Peyer's patch (tissue), 4 donors: ENCODE results near the gene TCF7. TPM values are rescaled to one million over a fixed set of nuclear protein-coding genes. Genes with fewer than 3 reads are reported as not detected.

Experiments used
- DNase-seq, 3 donors: peaks; one replicate each; pipeline ENCODE4 v3.0.0-alpha.2; 2017 to 2019
- H3K27ac ChIP-seq, 4 donors: fragments of 200-600 bp; sonication (generic); one replicate each; pipeline ENCODE4 v1.5.1; 2016 to 2019
- H3K27me3 ChIP-seq, 2 donors: fragments of 200-600 bp; sonication (generic); one replicate each; pipeline ENCODE4 v1.5.1; 2019
- H3K36me3 ChIP-seq, 3 donors: fragments of 200-600 bp; sonication (generic); one replicate each; pipeline ENCODE4 v1.5.1; 2016 to 2019
- H3K4me1 ChIP-seq, 4 donors: fragments of 200-600 bp; sonication (generic); one replicate each; pipeline ENCODE4 v1.5.1; 2016 to 2019
- H3K4me3 ChIP-seq, 4 donors: fragments of 200-600 bp; sonication (generic); 1 replicate in 3 of 4; 2 replicates in 1 of 4; pipeline ENCODE4 v1.5.1; 2016 to 2019; ENCODE audit warnings: mild to moderate bottlenecking in 1 of 4
- H3K9me3 ChIP-seq, 4 donors: fragments of 200-600 bp; sonication (generic); one replicate each; pipeline ENCODE4 v1.5.1; 2016 to 2019; ENCODE audit warnings: mild to moderate bottlenecking in 1 of 4
- POLR2A ChIP-seq, 2 donors: fragments of 450-650 bp; IDR thresholded peaks; one replicate each; pipeline ENCODE4 v1.5.1; 2017; ENCODE audit warnings: antibody characterized with exemption in 2 of 2, mild to moderate bottlenecking in 2 of 2, moderate library complexity in 2 of 2
- total RNA-seq, 4 donors: library from RNA; depleted of rRNA; stranded (reverse); fragments of >200 nt; gene quantifications; one replicate each; pipeline ENCODE4 v1.1.0, GENCODE V29; 2016
- TF ChIP-seq, protein P1 (sequence below), 6 experiments: fragments of 450-650 bp in 4 of 6; fragments of 200-600 bp in 2 of 6; sonication (generic) in 1 of 6; IDR thresholded peaks; one replicate each; pipeline ENCODE4 v1.5.1; 2017 to 2019; ENCODE audit warnings: antibody characterized with exemption in 6 of 6, mild to moderate bottlenecking in 3 of 6, moderate library complexity in 1 of 6

The TCF7 gene
- total RNA-seq, 4 donors from 2014 or later = 11.8 to 32.2 (median 22.0) TPM

DNA sequence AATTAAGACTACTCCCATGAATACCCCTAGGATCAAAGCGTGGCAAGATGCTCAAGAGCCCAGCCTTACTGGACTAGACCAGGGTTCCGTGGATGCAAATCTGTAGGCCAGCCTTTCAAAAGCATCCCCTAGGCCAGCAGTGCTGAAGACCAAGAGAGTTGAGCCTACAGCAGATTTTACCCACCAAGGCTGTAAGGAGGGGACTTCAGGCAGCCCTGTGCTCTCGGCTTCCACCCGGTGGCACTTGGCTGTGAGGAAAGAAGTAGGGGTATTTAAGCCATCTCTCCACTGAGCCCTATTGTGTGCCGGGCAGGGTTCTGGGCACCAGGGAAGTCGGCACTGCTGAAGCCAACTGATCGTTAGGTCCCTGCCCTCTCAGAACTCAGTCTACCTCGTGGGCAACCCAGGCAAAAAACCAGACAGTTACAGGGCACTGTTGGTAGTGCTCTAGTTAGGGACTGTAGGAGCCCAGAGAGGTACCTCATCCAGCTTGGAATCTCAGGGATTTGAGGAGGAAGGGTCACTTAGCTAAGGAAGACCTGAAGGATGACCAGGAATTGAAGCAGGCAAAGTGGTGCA, 25.5 kb downstream of the TCF7 start:
- peaks cover 0 to 25% (median 6%) of the 10 kb centered on the region in 4 donors for H3K4me1 ChIP-seq
- peak overlapping the region in 1 of 4 donors; percentile 35 for H3K27ac ChIP-seq
- H3K36me3 ChIP-seq = peaks cover 0 to 68% (median 0%) of the 10 kb centered on the region in 3 donors
- H3K4me3 ChIP-seq = no peak overlapping the region
- TF ChIP-seq, protein P1, sequence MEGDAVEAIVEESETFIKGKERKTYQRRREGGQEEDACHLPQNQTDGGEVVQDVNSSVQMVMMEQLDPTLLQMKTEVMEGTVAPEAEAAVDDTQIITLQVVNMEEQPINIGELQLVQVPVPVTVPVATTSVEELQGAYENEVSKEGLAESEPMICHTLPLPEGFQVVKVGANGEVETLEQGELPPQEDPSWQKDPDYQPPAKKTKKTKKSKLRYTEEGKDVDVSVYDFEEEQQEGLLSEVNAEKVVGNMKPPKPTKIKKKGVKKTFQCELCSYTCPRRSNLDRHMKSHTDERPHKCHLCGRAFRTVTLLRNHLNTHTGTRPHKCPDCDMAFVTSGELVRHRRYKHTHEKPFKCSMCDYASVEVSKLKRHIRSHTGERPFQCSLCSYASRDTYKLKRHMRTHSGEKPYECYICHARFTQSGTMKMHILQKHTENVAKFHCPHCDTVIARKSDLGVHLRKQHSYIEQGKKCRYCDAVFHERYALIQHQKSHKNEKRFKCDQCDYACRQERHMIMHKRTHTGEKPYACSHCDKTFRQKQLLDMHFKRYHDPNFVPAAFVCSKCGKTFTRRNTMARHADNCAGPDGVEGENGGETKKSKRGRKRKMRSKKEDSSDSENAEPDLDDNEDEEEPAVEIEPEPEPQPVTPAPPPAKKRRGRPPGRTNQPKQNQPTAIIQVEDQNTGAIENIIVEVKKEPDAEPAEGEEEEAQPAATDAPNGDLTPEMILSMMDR (IDR thresholded peaks at IDR 0.05) = no peak
- TF ChIP-seq POLR2A (IDR thresholded peaks at IDR 0.05) = no peak
- H3K27me3 ChIP-seq = no peaks in the 10 kb centered on the region
- H3K9me3 ChIP-seq = no peaks in the 10 kb centered on the region
- DNase-seq = no peak

DNA sequence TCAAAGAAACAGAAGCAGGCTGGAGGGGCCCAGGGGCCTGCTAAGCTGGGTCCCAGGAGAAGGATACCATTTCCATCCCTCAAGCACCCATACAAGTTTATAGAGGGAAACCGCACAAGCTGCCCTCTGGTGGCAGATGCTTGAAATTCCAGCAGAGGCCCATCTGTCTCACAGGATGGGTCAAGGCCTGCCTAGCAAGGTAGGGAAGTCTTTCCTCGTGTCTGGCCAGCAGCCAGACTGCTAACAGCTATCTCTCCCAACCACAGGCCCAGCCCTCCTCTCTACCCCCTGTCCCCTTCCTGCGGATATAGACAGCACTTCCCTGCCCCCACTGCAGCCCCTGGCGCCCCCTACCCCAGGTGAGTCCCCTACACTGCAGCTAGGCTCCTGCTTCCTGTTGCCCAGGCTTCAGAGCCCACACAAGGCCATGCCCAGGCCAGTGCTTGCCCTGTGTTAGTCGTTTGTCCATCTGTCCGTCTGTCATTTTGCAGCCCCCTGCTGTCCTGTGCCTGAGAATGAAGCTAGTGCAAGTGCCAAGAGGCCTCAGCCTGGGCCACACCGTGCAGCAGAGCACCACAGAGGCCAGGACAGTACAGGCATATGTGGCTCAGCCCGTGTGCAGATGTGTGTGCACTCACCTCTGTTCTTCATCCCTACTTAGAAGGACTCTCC, 26.2 kb downstream of the TCF7 start:
- peak in 1 of 2 donors; percentile 6 for TF ChIP-seq POLR2A (IDR thresholded peaks at IDR 0.05)
- TF ChIP-seq, protein P1 (IDR thresholded peaks at IDR 0.05) = peak; percentile 60 to 87 (median 74)
- Histone ChIP-seq H3K9me3 (no peaks in the 10 kb centered on the region), H3K27ac (peak overlapping the region in 1 of 4 donors; percentile 35), H3K4me1 (peaks cover 0 to 25% (median 6%) of the 10 kb centered on the region in 4 donors), H3K36me3 (peaks cover 0 to 68% (median 0%) of the 10 kb centered on the region in 3 donors), H3K27me3 (no peaks in the 10 kb centered on the region), H3K4me3 (no peak overlapping the region)
- peak; percentile 70 to 91 (median 75) for DNase-seq

DNA sequence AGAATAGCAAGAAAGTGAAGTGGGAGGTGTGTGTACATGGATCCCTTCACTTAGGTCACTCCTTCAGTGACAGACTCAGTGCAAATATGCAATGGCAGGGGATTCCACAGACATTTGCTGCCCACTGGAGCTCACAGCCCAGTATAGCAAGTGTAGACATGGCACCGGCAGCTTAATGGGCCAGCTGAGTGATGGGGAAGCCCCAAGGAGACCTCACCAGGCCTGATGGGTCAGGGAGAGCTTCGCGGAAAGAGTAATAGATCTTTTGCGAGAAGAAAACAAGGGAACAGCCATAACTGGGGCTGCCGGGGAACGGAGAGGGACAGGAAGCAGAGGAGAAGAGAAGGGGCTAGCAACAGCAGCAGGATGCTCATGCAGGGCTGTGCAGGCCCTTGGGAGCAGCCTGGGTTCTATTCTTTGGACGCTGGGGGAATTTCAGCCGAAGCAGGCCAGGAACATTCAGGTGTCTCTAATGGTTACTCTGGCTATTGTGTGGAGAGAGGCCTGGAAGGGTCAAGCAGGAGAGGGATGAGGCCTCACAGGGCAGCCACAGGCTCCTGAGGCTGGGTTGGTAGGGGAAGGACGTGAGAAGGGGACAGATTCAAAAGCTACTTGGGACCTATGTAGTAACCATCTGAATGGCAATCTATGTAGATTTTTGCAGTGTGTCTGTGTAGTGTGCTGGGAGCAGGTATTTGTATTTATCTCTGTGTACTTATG, 27.0 kb downstream of the TCF7 start:
- H3K4me1 ChIP-seq = peaks cover 0 to 23% (median 5%) of the 10 kb centered on the region in 4 donors
- H3K4me3 ChIP-seq = no peak overlapping the region
- TF ChIP-seq, protein P1 (IDR thresholded peaks at IDR 0.05) = no peak
- no peak for TF ChIP-seq POLR2A (IDR thresholded peaks at IDR 0.05)
- H3K27ac ChIP-seq = no peak overlapping the region
- peak in 1 of 3 donors; percentile 15 for DNase-seq
- peaks cover 0 to 67% (median 0%) of the 10 kb centered on the region in 3 donors for H3K36me3 ChIP-seq
- H3K9me3 ChIP-seq = no peaks in the 10 kb centered on the region
- no peaks in the 10 kb centered on the region for H3K27me3 ChIP-seq

DNA sequence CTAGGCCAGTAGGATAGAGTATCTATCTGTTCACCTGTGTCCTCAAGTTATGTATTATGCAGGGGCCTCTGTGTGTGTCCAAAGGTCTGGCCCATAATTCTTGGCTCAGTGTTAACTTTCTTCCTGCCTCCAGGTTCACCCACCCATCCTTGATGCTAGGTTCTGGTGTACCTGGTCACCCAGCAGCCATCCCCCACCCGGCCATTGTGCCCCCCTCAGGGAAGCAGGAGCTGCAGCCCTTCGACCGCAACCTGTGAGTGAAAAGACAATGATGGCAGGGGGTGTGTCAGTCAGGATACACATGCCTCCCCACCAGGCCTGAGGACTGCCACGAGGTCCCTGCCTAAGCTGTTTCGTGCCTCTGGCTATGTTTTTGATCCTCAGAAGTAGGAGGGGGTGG, 27.6 kb downstream of the TCF7 start:
- Histone ChIP-seq H3K4me3 (no peak overlapping the region), H3K4me1 (peaks cover 0 to 17% (median 5%) of the 10 kb centered on the region in 4 donors), H3K36me3 (peaks cover 0 to 67% (median 0%) of the 10 kb centered on the region in 3 donors), H3K9me3 (no peaks in the 10 kb centered on the region), H3K27me3 (no peaks in the 10 kb centered on the region), H3K27ac (no peak overlapping the region)
- TF ChIP-seq, protein P1 (IDR thresholded peaks at IDR 0.05) = no peak
- no peak for TF ChIP-seq POLR2A (IDR thresholded peaks at IDR 0.05)
- no peak for DNase-seq

DNA sequence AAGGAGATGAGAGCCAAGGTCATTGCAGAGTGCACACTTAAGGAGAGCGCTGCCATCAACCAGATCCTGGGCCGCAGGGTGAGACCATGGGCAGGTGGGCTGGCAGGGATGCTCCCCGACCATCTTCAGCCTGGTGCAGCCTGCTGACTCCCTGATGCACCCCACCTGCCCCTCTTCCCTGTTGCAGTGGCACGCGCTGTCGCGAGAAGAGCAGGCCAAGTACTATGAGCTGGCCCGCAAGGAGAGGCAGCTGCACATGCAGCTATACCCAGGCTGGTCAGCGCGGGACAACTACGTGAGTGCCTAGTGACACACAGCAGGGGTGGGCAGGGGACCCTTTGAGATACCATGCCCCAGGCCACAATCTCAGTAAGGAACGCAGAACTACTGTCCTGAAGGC, 28.3 kb downstream of the TCF7 start:
- Histone ChIP-seq H3K36me3 (peaks cover 0 to 74% (median 0%) of the 10 kb centered on the region in 3 donors), H3K4me3 (no peak overlapping the region), H3K9me3 (no peaks in the 10 kb centered on the region), H3K27ac (no peak overlapping the region), H3K4me1 (peaks cover 0 to 13% (median 3%) of the 10 kb centered on the region in 4 donors), H3K27me3 (no peaks in the 10 kb centered on the region)
- TF ChIP-seq, protein P1 (IDR thresholded peaks at IDR 0.05) = no peak
- no peak for TF ChIP-seq POLR2A (IDR thresholded peaks at IDR 0.05)
- peak in 2 of 3 donors; percentile 15 to 44 for DNase-seq
